ENCODE results near the gene VPS51. TPM values are rescaled to one million over a fixed set of nuclear protein-coding genes. Genes with fewer than 3 reads are reported as not detected.

Gene VPS51
- total RNA-seq, 2 donors from 2014 or later = 333 to 498 TPM

DNA sequence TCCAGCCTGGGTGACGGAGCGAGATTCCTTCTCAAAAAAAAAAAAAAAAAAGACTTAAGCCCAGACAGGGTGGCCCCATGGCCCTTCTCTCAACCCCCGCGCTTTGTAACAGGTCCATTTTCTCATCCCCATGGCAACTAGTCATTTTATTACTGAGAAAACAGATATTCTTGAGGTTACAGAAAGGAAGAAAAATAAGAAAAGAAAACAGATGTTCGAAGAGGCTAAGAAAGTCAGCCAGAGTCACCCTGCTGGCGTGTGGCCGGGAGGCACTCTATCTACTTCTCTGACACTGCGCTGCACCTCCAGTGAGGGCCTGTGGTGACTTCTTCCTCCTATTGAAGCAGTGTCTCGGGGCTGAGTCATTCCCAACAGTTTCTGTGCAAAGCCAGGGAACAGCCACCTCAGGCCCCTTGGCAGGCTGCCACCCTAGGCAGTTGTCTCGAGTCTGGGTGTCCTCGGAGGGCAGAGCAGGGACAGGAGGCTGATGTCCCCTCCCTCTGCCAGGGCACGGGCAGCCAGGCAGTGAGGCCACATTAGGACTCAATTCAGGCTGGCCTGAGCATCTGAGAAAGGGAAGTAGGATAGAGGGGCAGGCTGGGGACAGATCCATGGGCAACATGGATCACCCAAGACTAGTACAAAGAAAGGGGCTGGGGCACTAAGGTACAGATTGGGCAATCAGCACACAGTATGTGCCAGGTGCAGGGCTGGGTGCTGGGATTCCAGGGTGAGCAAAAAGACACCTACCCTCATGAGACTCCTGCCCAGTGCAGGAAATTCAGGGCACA is 54.7 kb downstream of the VPS51 start:
- peak; percentile 85 for DNase-seq (ENCODE audit: low spot score)
- peak; percentile 81 for ATAC-seq (ENCODE audit: insufficient number of reproducible peaks, low FRiP score, low read depth)
- Histone ChIP-seq H3K27ac (peak overlapping the region; percentile 67 to 81), H3K9me3 (no peaks in the 10 kb centered on the region), H3K36me3 (no peaks in the 10 kb centered on the region), H3K4me1 (ENCODE audit: control insufficient read depth in 1 of 2, low read depth in 2 of 2) (peaks cover 6 to 11% of the 10 kb centered on the region in 2 donors), H3K4me3 (peak overlapping the region; percentile 43), H3K27me3 (replicated peaks; ENCODE audit: insufficient read depth) (no peaks in the 10 kb centered on the region)
- TF ChIP-seq, protein P1, sequence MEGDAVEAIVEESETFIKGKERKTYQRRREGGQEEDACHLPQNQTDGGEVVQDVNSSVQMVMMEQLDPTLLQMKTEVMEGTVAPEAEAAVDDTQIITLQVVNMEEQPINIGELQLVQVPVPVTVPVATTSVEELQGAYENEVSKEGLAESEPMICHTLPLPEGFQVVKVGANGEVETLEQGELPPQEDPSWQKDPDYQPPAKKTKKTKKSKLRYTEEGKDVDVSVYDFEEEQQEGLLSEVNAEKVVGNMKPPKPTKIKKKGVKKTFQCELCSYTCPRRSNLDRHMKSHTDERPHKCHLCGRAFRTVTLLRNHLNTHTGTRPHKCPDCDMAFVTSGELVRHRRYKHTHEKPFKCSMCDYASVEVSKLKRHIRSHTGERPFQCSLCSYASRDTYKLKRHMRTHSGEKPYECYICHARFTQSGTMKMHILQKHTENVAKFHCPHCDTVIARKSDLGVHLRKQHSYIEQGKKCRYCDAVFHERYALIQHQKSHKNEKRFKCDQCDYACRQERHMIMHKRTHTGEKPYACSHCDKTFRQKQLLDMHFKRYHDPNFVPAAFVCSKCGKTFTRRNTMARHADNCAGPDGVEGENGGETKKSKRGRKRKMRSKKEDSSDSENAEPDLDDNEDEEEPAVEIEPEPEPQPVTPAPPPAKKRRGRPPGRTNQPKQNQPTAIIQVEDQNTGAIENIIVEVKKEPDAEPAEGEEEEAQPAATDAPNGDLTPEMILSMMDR (IDR thresholded peaks at IDR 0.05) = no peak

DNA sequence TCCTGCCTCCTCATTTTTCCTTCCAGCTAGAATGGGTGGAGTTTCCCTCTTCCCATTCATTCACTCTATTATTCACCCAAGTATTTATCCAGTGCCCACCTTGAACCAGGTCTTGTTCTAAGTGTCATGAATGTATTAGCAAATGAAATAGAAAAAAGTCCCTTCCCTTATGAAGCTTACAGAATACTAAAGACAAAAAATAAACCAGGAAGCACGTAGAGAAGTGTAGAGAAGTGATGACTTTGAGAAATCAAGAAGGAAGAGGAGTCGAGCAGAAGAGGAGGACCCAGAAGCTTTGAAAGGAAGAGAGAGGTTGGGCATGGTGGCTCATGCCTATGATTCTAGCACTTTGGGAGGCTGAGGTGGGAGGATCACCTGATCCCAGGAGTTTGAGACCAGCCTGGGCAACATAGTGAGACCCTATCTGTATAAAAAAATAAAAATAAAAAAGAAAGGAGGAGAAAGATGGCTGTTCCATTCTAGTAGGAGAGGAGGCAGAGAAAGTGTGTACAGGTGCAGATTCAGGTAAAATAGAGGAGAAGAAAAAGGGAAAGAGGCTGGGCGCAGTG is 55.4 kb downstream of the VPS51 start:
- no peaks in the 10 kb centered on the region for H3K9me3 ChIP-seq

DNA sequence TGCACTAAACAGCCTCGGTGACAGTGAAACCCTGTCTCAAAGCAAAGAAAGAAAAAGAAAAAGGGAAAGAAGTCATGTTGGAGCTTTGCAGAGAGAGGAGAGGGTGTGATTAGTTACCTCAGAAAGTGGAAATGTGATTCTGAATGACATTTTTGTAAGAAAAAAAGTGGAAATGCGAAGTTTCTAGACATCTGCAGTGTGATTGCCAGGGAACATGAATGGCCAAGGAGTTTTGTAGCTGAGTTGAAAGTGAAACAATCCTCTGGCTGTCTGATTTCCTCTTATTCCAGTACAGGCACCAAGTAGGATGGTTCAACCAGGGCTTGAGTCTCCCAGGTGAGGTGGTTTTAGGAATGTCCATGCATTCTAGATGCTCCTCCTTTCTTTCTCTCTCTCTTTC is 56.1 kb downstream of the VPS51 start:
- no peaks in the 10 kb centered on the region for H3K27me3 ChIP-seq (replicated peaks; ENCODE audit: insufficient read depth)
- no peak overlapping the region for H3K4me3 ChIP-seq
- H3K36me3 ChIP-seq = no peaks in the 10 kb centered on the region
- TF ChIP-seq, protein P1 (IDR thresholded peaks at IDR 0.05) = no peak
- no peak for DNase-seq (ENCODE audit: low spot score)
- ATAC-seq (ENCODE audit: insufficient number of reproducible peaks, low FRiP score, low read depth) = no peak
- peak overlapping the region in 1 of 2 donors; percentile 29 for H3K27ac ChIP-seq
- no peaks in the 10 kb centered on the region for H3K9me3 ChIP-seq
- peaks cover 6 to 11% of the 10 kb centered on the region in 2 donors for H3K4me1 ChIP-seq (ENCODE audit: control insufficient read depth in 1 of 2, low read depth in 2 of 2)

More for the DNA sequence above, 55.4 kb downstream of the VPS51 start:
- Histone ChIP-seq H3K4me3 (no peak overlapping the region), H3K27ac (peak overlapping the region in 1 of 2 donors; percentile 81), H3K4me1 (ENCODE audit: control insufficient read depth in 1 of 2, low read depth in 2 of 2) (peaks cover 6 to 11% of the 10 kb centered on the region in 2 donors), H3K27me3 (replicated peaks; ENCODE audit: insufficient read depth) (no peaks in the 10 kb centered on the region), H3K36me3 (no peaks in the 10 kb centered on the region)
- TF ChIP-seq, protein P1 (IDR thresholded peaks at IDR 0.05) = no peak
- ATAC-seq (ENCODE audit: insufficient number of reproducible peaks, low FRiP score, low read depth) (no peak), DNase-seq (ENCODE audit: low spot score) (no peak)

DNA sequence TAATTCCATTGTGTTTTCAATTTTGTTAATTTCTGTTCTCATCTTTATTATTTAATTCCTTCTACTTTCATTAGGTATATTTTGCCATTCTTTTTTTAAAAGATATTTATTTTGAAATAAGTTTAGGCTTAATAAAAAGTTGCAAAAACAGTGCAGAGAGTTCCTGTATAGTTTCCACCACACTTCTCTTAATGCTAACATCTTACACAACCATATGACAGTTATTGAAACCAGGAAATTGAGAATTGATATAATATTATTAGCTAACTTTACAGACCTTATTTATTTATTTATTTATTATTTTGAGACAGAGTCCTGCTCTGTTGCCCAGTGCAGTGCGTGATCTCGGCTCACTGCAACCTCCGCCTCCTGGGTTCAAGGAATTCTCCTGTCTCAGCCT is 60.2 kb downstream of the VPS51 start:
- H3K27ac ChIP-seq = no peak overlapping the region
- no peaks in the 10 kb centered on the region for H3K27me3 ChIP-seq (replicated peaks; ENCODE audit: insufficient read depth)
- H3K9me3 ChIP-seq = no peaks in the 10 kb centered on the region
- H3K4me1 ChIP-seq (ENCODE audit: control insufficient read depth in 1 of 2, low read depth in 2 of 2) = peaks cover 0 to under 1% of the 10 kb centered on the region in 2 donors
- TF ChIP-seq, protein P1 (IDR thresholded peaks at IDR 0.05) = no peak
- DNase-seq (ENCODE audit: low spot score) (no peak), ATAC-seq (ENCODE audit: insufficient number of reproducible peaks, low FRiP score, low read depth) (no peak)
- H3K4me3 ChIP-seq = no peak overlapping the region
- H3K36me3 ChIP-seq = no peaks in the 10 kb centered on the region

DNA sequence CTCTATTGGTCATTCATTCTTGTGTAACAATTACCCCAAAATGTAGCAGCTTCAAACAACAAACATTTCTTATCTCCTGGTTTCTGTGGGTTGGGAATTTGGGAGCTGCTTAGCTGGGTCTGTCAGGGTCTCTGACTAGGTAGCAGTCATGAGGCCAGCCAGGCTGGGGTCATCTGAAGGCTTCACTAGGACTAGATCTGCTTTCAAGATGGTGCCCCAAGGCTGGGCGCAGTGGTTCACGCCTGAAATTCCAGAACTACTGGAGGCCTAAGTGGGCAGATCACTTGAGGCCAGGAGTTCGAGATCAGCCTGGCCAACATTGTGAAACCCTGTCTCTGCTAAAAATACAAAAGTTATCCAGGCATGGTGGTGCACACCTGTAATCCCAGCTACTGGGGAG is 60.9 kb downstream of the VPS51 start:
- Histone ChIP-seq H3K9me3 (no peaks in the 10 kb centered on the region), H3K27me3 (replicated peaks; ENCODE audit: insufficient read depth) (no peaks in the 10 kb centered on the region), H3K27ac (no peak overlapping the region), H3K4me3 (no peak overlapping the region), H3K36me3 (no peaks in the 10 kb centered on the region), H3K4me1 (ENCODE audit: control insufficient read depth in 1 of 2, low read depth in 2 of 2) (no peaks in the 10 kb centered on the region)
- TF ChIP-seq, protein P1 (IDR thresholded peaks at IDR 0.05) = no peak
- DNase-seq (ENCODE audit: low spot score) (no peak), ATAC-seq (ENCODE audit: insufficient number of reproducible peaks, low FRiP score, low read depth) (no peak)
